ENCODE measurements around the gene RYR2.

The RYR2 gene

DNA sequence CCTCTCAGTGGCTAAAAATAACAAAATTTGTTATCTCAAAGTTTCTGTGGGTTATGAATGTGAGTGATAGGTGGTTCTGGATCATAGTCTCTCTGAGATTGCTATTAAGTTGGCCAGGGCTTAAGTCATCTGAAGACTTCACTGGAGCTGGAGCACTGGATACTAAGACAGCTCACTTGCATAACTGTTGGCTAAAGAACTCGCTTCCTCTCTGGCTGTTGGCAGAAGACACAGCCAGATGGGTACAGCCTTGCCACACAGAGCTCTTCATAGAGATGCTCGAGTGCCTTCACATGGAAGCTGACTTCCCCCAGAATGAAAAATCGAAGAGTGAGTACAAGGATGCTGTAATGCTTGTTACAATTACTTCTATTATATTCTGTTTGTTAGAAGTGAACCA, 514.9 kb downstream of the RYR2 start:
- H3K27ac ChIP-seq: no peak overlapping the region
- POLR2A ChIA-PET (ENCODE audit: low non-redundant PET): no interaction called here
- CTCF ChIA-PET: interaction anchor here (0.6 kb wide), 1 partner anchor 903 kb away, joined by 4 read pairs; no protein-coding TSS in a partner anchor
- no peak for TF ChIP-seq CTCF (conservative IDR thresholded peaks at IDR 0.05; ENCODE audit: low read depth)
- DNase-seq (ENCODE audit: low spot score): no peak

- peak; percentile 56 for DNase-seq (ENCODE audit: low spot score)
Observed at GRCh38 chr1:237562242-237562823, 520.3 kb downstream of the RYR2 start.

GRCh38 chr1:237565236-237565635, 523.3 kb downstream of the RYR2 start:
- ChIA-PET POLR2A (ENCODE audit: low non-redundant PET) (no interaction called here), CTCF (interaction anchor here (0.6 kb wide), 2 partner anchors 33 to 1419 kb away, joined by 3 read pairs; no protein-coding TSS in a partner anchor)
- TF ChIP-seq CTCF (conservative IDR thresholded peaks at IDR 0.05; ENCODE audit: low read depth): no peak
- H3K27ac ChIP-seq: no peak overlapping the region
- no peak for DNase-seq (ENCODE audit: low spot score)

More at GRCh38 chr1:237562242-237562823, 520.3 kb downstream of the RYR2 start:
- POLR2A ChIA-PET (ENCODE audit: low non-redundant PET): no interaction called here
- no peak overlapping the region for H3K27ac ChIP-seq
- peak; percentile 71 for TF ChIP-seq CTCF (conservative IDR thresholded peaks at IDR 0.05; ENCODE audit: low read depth)
- CTCF ChIA-PET: interaction anchor here (0.5 to 1.1 kb wide), 7 partner anchors 12 to 953 kb away, joined by 3 to 6 read pairs (median 3); no protein-coding TSS in a partner anchor

DNA sequence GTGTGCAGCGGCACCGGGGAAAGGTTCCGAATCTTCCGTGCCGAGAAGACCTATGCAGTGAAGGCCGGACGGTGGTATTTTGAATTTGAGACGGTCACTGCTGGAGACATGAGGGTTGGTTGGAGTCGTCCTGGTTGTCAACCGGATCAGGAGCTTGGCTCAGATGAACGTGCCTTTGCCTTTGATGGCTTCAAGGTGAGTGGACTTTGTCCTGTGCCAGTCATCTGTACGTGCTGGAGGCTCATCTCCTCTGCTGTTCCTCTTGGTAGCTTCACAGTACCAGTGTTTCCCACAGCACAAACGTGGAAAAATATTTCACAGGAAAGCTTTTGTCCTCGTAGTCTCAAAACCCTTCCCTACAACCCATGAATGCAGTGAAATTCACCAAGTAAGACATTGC, 524.6 kb downstream of the RYR2 start:
- no peak for TF ChIP-seq CTCF (conservative IDR thresholded peaks at IDR 0.05; ENCODE audit: low read depth)
- ChIA-PET POLR2A (ENCODE audit: low non-redundant PET) (no interaction called here), CTCF (no interaction called here)
- no peak for DNase-seq (ENCODE audit: low spot score)
- H3K27ac ChIP-seq: no peak overlapping the region

DNA sequence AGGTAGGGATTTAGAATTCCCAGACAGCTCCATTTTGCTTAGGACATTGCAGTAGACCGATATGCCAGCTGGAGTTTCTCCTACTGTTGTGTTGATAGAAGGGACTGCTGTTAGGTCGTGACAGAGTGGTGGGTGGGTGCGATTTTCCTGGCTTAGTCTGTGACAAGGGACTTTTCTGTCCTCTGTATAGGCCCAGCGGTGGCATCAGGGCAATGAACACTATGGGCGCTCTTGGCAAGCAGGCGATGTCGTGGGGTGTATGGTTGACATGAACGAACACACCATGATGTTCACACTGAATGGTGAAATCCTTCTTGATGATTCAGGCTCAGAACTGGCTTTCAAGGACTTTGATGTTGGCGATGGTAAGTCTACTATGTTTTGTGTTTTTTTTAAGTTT, 527.0 kb downstream of the RYR2 start:
- CTCF ChIA-PET: no interaction called here
- POLR2A ChIA-PET (ENCODE audit: low non-redundant PET): no interaction called here
- DNase-seq (ENCODE audit: low spot score): no peak
- no peak overlapping the region for H3K27ac ChIP-seq
- TF ChIP-seq CTCF (conservative IDR thresholded peaks at IDR 0.05; ENCODE audit: low read depth): no peak

DNA sequence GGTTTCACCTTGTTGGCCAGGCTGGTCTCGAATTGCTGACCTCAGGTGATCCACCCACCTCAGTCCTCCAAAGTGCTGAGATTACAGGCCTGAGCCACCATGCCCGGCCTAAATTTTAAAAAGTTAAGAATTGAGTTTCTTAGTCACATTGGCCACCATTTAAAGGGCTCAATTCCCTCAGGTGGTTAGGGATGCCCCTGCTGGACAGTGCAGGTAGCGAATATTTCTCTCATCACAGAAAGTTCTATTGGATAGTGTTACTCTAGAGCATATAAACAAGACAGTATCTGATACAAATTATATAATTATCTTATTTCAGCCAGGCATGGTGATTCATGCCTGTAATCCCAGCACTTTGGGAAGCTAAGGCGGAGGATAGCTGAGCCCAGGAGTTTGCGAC, 528.5 kb downstream of the RYR2 start:
- H3K27ac ChIP-seq: no peak overlapping the region
- ChIA-PET POLR2A (ENCODE audit: low non-redundant PET) (no interaction called here), CTCF (interaction anchor here (0.6 kb wide), 1 partner anchor 1382 kb away, joined by 4 read pairs; no protein-coding TSS in a partner anchor)
- TF ChIP-seq CTCF (conservative IDR thresholded peaks at IDR 0.05; ENCODE audit: low read depth): no peak
- DNase-seq (ENCODE audit: low spot score): no peak
